Measurements from ENCODE around the gene FBXO31.

FBXO31 gene

DNA sequence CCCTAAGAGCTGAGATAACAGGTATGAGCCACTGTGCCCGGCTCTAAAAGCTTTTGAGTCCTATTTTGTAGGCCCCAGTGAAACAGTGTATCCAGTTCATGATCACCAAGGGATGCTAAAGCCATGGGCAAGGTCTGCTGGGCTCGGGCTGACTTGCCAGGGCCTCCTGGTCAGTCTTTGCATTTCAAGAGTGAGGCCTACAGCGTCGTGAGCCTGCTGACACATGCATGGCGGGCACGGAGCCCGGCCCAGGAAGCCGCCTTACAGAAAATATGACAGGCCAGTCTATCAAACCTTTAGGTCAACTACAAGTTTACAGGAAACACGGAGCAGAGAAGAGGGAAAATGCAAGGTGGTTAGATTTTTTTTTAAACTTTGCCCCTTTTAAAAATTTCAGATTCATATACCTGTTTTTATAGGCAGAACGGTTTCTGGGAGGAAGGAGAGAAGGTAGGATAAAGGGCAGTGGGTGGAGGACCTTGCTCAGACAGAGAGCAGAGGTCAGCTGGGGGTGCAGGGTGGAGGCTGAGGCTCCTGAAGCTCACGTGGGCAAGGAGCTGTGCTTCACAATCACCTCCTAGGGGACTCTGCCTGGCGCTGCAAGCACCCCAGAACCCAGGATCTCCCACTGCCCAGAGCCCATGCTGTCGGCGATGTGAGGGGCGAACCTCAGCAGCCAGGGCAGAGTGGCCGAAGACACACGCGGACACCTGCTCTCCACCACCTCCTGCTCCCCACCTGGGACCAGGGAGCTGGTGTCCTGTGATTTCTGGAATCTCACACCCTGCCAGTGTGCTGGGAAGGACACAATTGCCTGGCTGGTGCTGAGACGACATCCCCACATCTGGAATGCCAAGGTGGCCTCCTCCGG, 87.7 kb downstream of the FBXO31 start:
- H3K27ac ChIP-seq = no peak overlapping the region
- no peak for DNase-seq (ENCODE audit: low read depth, low spot score)

DNA sequence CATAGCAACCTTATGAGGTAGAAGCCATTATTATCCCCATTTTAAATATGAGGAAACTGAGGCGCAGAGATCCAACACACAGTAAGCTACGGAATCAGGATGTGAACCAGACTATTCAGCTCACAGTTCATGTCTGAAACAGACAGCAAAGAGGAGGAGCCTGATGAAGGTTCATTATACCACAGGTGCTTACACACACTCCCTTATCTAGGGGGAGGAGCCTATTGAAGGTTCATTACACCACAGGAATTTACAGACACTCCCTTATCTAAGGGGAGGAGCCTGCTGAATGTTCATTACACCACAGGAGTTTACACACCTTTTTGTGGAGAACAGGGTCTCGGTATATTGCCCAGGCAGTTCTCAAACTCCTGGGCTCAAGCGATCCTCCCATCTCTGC, 88.3 kb downstream of the FBXO31 start:
- no peak overlapping the region for H3K27ac ChIP-seq
- peak; percentile 27 for DNase-seq (ENCODE audit: low read depth, low spot score)

DNA sequence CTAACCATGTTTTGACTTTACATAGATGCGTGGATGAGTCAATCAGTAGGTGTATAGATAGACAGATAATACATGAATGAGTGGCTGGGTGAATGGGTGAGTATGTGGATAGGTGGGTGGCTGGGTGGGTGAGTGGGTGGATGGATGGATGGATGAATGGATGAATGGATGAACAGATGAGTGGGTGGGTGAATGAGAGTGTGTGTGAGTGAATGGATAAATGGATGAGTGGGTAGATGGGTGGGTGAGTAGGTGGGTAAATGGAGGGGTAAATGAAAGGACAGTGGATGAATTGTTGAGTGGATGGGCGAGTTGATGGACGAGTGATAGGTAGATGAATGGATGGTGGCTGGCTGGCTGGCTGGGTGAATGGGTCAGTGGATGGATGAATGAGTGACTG, 89.6 kb downstream of the FBXO31 start:
- DNase-seq (ENCODE audit: low read depth, low spot score) = no peak
- no peak overlapping the region for H3K27ac ChIP-seq

DNA sequence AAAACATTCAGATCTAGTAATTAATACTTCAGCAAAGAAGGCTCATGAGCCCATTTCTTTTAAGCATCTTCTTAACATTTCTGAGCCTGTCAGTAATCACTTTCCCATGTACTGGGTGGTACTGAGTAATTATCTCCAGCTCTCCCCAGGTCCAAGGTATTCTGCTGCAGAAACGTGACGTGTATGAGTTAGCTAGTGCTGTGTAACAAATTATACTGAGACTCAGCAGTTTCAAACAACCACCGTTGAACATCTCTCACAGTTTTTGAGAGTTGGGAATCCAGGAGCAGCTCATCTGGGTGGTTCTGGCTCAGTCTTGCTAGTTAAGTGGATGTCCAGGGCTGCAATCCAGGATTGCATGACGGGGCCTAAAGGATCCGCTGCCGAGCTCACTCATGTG, 91.6 kb downstream of the FBXO31 start:
- no peak for DNase-seq (ENCODE audit: low read depth, low spot score)
- H3K27ac ChIP-seq = no peak overlapping the region

DNA sequence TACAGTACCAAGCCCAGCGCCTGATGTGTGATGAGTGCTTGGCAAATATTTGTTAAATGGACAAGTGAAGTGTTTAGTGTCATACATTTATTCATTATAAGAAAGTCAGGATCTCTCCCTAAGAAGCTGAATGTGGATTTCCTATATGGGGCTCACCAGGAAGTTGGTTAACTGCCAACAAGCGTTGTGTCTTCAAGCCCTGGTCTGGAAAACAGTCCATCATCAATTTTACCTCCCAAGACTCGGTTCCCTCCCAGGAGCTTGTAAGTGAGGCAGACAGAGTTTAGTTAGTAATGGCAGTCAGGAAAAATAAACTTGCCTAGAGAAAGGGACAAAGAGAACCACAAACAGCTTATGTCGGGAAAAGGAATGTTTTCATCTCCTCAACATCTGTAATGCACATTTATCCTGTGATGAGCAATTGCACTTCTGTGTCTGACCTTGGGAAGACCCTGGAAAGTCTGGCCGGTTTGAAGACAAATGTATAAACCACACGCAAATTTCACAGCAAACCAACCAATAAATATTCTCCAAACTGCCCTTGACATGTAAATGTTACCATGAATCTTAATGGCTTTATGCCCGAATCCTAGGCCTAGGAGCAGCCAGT, 94.7 kb downstream of the FBXO31 start:
- DNase-seq (ENCODE audit: low read depth, low spot score) = no peak
- H3K27ac ChIP-seq = no peak overlapping the region

DNA sequence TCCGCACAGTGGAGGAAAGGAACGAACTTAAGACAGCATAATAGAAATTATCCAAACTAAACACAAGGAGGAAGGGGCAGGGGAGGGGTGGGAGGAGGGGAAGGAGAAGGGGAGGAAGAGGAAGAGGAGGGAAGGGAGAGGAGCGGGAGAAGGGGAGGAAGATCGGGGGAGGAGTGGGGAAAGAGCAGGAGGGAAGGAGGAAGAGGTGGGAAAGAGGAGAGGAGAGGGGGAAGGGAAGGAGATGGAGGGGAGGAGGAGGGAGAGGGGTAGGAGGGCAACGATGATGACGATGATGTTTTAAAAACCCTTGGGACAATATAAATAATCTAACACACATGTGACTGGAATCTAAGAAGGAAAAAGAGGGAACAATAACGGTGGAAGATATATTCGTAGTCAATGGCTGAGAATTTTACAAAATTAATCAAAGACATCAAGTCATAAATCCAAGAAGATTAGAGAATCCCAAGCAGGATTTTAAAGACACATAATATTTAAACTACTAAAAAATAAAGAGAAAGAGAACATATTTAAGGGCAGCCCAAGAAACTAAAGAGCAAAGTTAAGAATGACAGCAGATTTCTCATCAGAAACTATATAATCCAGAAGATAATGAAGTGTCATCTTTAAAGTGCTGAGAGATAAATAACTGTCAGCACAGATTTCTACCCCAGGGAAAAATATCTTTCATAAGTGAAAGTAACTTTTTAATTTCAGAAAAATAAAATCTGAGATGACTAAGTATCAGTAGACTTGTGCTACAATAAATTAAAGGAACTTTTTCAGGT, 96.5 kb downstream of the FBXO31 start:
- no peak for DNase-seq (ENCODE audit: low read depth, low spot score)
- H3K27ac ChIP-seq = no peak overlapping the region

DNA sequence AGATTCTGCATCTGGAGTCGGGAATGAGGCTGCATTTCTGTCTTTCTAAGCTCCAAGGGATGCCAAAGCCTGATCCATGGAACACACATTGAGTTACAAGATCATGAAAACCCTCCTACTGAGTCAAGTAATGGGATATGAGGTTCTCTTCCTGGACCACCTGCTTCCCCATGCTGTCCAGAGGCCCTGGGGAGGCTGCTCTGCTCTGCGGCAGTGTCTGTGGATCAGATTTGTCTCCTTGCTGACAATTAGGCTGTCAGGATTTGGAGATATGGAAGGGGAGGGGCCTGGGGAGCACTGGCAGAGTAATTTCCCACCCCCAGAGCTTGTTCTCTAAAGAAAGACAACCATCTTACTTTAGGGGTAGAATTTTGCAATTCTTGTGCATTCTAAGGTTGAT, 99.4 kb downstream of the FBXO31 start:
- no peak for DNase-seq (ENCODE audit: low read depth, low spot score)
- no peak overlapping the region for H3K27ac ChIP-seq

DNA sequence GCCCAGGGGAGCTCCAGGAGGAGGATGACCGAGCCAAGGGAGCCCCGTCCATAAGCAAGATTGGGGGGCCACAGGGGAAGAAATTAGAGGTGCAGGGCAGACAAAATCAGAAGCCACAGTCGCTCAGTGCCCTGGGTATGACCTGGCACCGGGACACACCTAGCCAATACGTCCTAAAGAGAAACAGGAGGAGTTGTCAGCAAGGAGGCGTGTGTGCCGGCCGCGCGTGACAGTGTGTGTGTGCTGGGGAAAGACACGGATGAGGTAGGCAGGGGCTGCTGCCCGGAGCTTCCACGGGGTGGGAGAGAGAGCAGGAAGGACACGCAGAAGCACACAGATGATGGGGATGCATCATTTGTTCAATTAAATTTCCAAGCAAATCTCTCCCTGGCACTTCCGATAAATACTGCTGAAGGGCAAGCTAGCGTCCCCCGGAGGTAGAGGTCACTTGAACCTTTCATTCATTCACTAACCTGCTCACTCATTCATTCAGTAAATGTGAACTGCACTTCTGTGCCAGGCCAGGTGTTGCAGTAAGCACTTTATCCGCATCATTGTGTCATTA, 104.4 kb downstream of the FBXO31 start:
- no peak for DNase-seq (ENCODE audit: low read depth, low spot score)
- no peak overlapping the region for H3K27ac ChIP-seq

DNA sequence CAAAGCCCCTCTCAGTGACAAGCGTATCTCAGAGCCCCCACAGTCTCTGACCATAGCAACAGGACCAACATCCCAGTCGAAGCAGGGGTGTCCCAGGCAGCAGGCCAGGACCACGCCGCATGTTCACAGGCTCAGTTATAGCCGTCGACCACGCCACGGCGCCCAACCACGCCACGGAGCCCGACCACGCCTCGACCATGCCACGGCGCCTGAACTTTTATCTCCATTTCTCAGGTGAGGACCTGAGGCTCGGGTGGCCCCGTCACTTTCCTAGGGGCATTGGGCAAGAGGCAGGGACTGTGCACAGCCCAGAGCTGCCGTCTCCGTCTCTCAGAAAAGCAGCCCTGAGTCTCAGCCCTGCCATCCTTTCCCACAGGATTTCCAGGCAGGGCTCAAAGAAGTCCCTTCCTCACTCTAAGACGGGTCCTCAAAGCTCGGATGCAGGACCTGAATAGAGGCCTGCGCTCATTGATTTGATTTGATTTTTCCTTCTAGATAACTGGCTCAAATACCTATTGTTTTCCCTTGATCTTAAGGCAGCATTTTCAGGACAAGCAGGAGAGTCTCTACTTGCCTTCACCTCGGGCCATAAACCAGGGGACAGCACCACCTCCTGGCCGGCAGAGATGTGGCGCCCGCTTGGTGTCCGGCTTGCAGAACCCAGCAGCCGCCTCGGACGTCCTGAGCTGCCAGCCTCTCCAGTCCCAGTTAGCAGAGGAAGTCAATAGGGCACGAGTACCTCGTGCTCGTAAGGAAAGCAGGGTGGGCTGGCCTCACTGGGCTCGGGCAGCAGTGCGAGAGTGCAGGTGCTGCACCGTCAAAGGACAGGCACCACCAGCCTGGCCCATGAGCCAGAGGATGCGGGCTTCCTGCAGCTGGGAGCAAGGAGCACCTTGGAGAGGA, 105.1 kb downstream of the FBXO31 start:
- H3K27ac ChIP-seq = no peak overlapping the region
- no peak for DNase-seq (ENCODE audit: low read depth, low spot score)

Data from epithelial cell of prostate (primary cell).